Measurements from ENCODE around the gene EFNA5. TPM values are rescaled to one million over a fixed set of nuclear protein-coding genes. Genes with fewer than 3 reads are reported as not detected.
A peak's percentile ranks its signal among the peaks of the same experiment; 100 is the strongest.

Gene EFNA5
- total and polyA plus RNA-seq, 2 experiments from 2014 or later: 7.5 to 10.1 TPM

DNA sequence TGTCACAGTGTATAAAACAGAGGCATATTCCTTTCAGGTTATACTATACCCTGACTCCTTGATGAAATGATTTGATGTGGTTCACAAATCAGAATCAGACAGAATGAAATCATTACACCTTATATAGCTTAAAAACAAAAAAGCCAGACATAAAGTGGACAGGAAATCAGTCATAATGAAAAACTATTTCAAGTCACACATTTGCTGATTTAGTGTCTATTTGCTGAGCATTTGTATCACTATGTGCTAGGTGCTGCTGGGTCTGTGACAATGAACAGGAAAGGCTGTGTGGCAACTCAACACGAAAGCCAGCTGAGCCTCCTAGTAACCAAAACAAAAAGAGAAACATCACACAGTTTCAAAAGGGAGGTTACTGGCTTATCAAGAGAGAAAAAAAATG, 194.0 kb downstream of the EFNA5 start (continued):
- no peak for TF ChIP-seq CTCF (conservative IDR thresholded peaks at IDR 0.05; ENCODE audit: low read depth in 2 of 2)
- no peak for TF ChIP-seq ZNF462 (CRISPR knock-in tag; IDR thresholded peaks at IDR 0.05)
- TF ChIP-seq CREB1 (CRISPR knock-in tag; IDR thresholded peaks at IDR 0.05; ENCODE audit: low read depth): no peak

- H3K27me3 ChIP-seq (ENCODE audit: insufficient read depth): no peaks in the 10 kb centered on the region
- H3K79me2 ChIP-seq (replicated peaks; ENCODE audit: insufficient read depth): no peaks in the 10 kb centered on the region
- no peaks in the 10 kb centered on the region for H3K9me3 Mint-ChIP-seq
- no peak overlapping the region for H3K4me3 Mint-ChIP-seq
- H3K4me3 ChIP-seq: no peak overlapping the region
- H3K27ac ChIP-seq (ENCODE audit: low read depth): no peak overlapping the region
- H3K27me3 Mint-ChIP-seq (ENCODE audit: insufficient read depth, low read depth, poor library complexity): peaks cover 2% of the 10 kb centered on the region
- H2AFZ ChIP-seq: no peak overlapping the region
- peaks cover 73% of the 10 kb centered on the region for H3K4me1 Mint-ChIP-seq
- no peaks in the 10 kb centered on the region for H3K36me3 Mint-ChIP-seq (ENCODE audit: low read depth)
- no peaks in the 10 kb centered on the region for H4K20me1 ChIP-seq (replicated peaks; ENCODE audit: insufficient read depth)
- DNase-seq (ENCODE audit: low spot score) (no peak), ATAC-seq (no peak)
- H3K4me2 ChIP-seq: peak overlapping the region; percentile 17; the same call in 1 of the 2 replicates
- TF ChIP-seq, protein P1, sequence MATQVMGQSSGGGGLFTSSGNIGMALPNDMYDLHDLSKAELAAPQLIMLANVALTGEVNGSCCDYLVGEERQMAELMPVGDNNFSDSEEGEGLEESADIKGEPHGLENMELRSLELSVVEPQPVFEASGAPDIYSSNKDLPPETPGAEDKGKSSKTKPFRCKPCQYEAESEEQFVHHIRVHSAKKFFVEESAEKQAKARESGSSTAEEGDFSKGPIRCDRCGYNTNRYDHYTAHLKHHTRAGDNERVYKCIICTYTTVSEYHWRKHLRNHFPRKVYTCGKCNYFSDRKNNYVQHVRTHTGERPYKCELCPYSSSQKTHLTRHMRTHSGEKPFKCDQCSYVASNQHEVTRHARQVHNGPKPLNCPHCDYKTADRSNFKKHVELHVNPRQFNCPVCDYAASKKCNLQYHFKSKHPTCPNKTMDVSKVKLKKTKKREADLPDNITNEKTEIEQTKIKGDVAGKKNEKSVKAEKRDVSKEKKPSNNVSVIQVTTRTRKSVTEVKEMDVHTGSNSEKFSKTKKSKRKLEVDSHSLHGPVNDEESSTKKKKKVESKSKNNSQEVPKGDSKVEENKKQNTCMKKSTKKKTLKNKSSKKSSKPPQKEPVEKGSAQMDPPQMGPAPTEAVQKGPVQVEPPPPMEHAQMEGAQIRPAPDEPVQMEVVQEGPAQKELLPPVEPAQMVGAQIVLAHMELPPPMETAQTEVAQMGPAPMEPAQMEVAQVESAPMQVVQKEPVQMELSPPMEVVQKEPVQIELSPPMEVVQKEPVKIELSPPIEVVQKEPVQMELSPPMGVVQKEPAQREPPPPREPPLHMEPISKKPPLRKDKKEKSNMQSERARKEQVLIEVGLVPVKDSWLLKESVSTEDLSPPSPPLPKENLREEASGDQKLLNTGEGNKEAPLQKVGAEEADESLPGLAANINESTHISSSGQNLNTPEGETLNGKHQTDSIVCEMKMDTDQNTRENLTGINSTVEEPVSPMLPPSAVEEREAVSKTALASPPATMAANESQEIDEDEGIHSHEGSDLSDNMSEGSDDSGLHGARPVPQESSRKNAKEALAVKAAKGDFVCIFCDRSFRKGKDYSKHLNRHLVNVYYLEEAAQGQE (IDR thresholded peaks at IDR 0.05; ENCODE audit: unreplicated experiment): no peak
- peaks cover 70% of the 10 kb centered on the region for H3K4me1 ChIP-seq (ENCODE audit: insufficient read depth)
- H3K9me2 ChIP-seq (ENCODE audit: insufficient read depth): 0 out of 2 replicates have a peak, but pooled peaks cover 3% of the 10 kb centered on the region
- H3F3A ChIP-seq (replicated peaks; ENCODE audit: low read depth): no peaks in the 10 kb centered on the region
- H3K27ac Mint-ChIP-seq: no peak overlapping the region
- H3K36me3 ChIP-seq (ENCODE audit: insufficient read depth): no peaks in the 10 kb centered on the region
Measured at GRCh38 chr5:107474716-107475489, 195.8 kb downstream of the EFNA5 start.
